Measurements from ENCODE around the gene NRG3.

DNA sequence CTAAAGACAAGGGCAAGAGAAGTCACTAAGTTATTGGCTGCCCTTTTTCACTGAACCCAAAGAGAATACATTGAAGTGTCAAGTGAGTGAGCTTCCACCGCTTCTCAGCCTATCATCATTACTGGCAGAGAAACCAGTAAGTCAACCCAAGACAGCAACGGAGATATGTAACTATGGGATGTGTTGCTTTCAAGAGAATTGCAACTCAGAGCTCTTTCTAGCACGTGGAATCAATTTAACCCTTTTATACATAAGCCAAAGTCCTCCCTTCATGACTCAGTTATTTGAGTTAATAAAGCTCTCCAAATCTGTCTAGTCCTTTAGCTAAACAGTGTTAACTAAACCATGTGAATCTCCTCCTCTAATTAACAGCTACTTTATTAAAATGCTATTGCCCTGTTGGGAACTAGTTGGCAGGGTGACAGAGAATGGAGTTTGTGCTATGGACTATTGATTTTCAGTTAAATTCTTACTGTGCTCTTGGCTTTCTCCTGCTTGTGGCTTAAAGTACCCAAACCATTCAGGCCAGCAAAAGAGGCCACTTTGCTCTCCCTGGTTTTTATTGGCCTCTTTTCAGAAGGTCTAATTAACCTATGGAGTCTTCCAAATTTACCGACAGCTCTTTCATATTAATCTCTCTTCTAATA is 287.7 kb downstream of the NRG3 start:
- no peak for TF ChIP-seq EZH2phosphoT487 (IDR thresholded peaks at IDR 0.05; ENCODE audit: borderline replicate concordance, low read depth, low read length)
- TF ChIP-seq CTCF (conservative IDR thresholded peaks at IDR 0.05; ENCODE audit: low read length), result no peak
